ENCODE results near the gene SETDB2. TPM values are rescaled to one million over a fixed set of nuclear protein-coding genes. Genes with fewer than 3 reads are reported as not detected.

Gene SETDB2
- total and polyA plus RNA-seq, 2 donors (not counting 3 experiments of a cell fraction or from before 2014, with no cell fraction given) = 1.5 to 5.6 TPM

- ChIA-PET POLR2A (no interaction called here), CTCF (no interaction called here)
- Histone ChIP-seq H3K9ac (replicated peaks; ENCODE audit: extremely low read depth, insufficient read depth, low read length) (no peak overlapping the region), H3K36me3 (ENCODE audit: control insufficient read depth in 2 of 2, extremely low read depth in 1 of 2, insufficient read depth in 2 of 2, low read length in 2 of 2) (no peaks in the 10 kb centered on the region), H4K20me1 (replicated peaks; ENCODE audit: control insufficient read depth, extremely low read depth, insufficient read depth, low read length) (peaks cover 3% of the 10 kb centered on the region), H3K79me2 (ENCODE audit: control insufficient read depth, insufficient read depth, low read length) (no peaks in the 10 kb centered on the region), H3K4me3 (replicated peaks in 1 of 3; ENCODE audit: insufficient read depth in 1 of 3, low read depth in 1 of 3, low read length in 3 of 3) (no peak overlapping the region), H3K4me2 (ENCODE audit: insufficient read depth, low read length) (no peak overlapping the region), H3K9me1 (replicated peaks; ENCODE audit: control insufficient read depth, extremely low read depth, insufficient read depth, low read length) (no peaks in the 10 kb centered on the region), H3K27me3 (ENCODE audit: control insufficient read depth in 2 of 2, insufficient read depth in 2 of 2, low read length in 2 of 2) (peaks cover 0 to 2% of the 10 kb centered on the region in 2 experiments), H3K27ac (ENCODE audit: insufficient read depth, low read depth, low read length) (no peak overlapping the region), H2AFZ (ENCODE audit: low read depth, low read length) (no peak overlapping the region), H3K4me1 (ENCODE audit: control insufficient read depth, extremely low read depth, insufficient read depth, low read length) (peaks cover 6% of the 10 kb centered on the region), H3K9me3 (replicated peaks; ENCODE audit: control insufficient read depth, insufficient read depth, low read length) (no peaks in the 10 kb centered on the region)
- DNase-seq (ENCODE audit: low read depth, low spot score) (no peak), FAIRE-seq (no peak)
- BruUV-seq (replicated peaks) = no TSS peak
- dilution Hi-C loops (cut with MboI; ENCODE audit: extremely low pct_ligation_motif_present, low sequenced_read_pairs) = no loop called here
- intact Hi-C loops (cut with micrococcal nuclease) = no loop called here
- TF ChIP-seq FOS (IDR thresholded peaks at IDR 0.05; ENCODE audit: borderline replicate concordance, insufficient read depth, low read length) (no peak), POLR2A (IDR thresholded peaks at IDR 0.05; ENCODE audit: low read depth, low read length) (no peak), JUN (IDR thresholded peaks at IDR 0.05; ENCODE audit: borderline replicate concordance, insufficient read depth, insufficient read length, low read depth) (no peak)
- TF ChIP-seq, protein P1, sequence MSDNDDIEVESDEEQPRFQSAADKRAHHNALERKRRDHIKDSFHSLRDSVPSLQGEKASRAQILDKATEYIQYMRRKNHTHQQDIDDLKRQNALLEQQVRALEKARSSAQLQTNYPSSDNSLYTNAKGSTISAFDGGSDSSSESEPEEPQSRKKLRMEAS (IDR thresholded peaks at IDR 0.05; ENCODE audit: insufficient read depth, insufficient read length) = no peak
Observed at GRCh38 chr13:49452725-49453457, 8.8 kb downstream of the SETDB2 start.

- ChIA-PET CTCF (no interaction called here), POLR2A (no interaction called here)
- dilution Hi-C loops (cut with MboI; ENCODE audit: extremely low pct_ligation_motif_present, low sequenced_read_pairs) (no loop called here), intact Hi-C loops (cut with micrococcal nuclease) (no loop called here)
- no peak for DNase-seq (ENCODE audit: low read depth, low spot score)
- TF ChIP-seq, protein P1 (IDR thresholded peaks at IDR 0.05; ENCODE audit: insufficient read depth, insufficient read length) = no peak
- no peak for TF ChIP-seq GATA2 (IDR thresholded peaks at IDR 0.05; ENCODE audit: insufficient read depth, insufficient read length, low read depth, low read length)
- TF ChIP-seq MYC (IDR thresholded peaks at IDR 0.05; ENCODE audit: low read depth, low read length) = no peak
- TF ChIP-seq POLR2AphosphoS5 (IDR thresholded peaks at IDR 0.05; ENCODE audit: insufficient read depth, low read depth, low read length) = no peak
- no peak for TF ChIP-seq EZH2 (IDR thresholded peaks at IDR 0.05; ENCODE audit: borderline replicate concordance, low read depth, low read length, severe bottlenecking)
- no peak for TF ChIP-seq FOS (IDR thresholded peaks at IDR 0.05; ENCODE audit: borderline replicate concordance, insufficient read depth, low read length)
- TF ChIP-seq JUN (IDR thresholded peaks at IDR 0.05; ENCODE audit: borderline replicate concordance, insufficient read depth, insufficient read length, low read depth) = no peak
- TF ChIP-seq POLR2A (IDR thresholded peaks at IDR 0.05; ENCODE audit: low read depth, low read length) = no peak
- no peak for TF ChIP-seq CTCF (IDR thresholded peaks at IDR 0.05; ENCODE audit: extremely low read depth in 1 of 2, insufficient read depth in 1 of 2, low read depth in 1 of 2, low read length in 2 of 2)
- no peak overlapping the region for H3K4me3 ChIP-seq (replicated peaks in 1 of 3; ENCODE audit: insufficient read depth in 1 of 3, low read depth in 1 of 3, low read length in 3 of 3)
- H2AFZ ChIP-seq (ENCODE audit: low read depth, low read length) = no peak overlapping the region
- no peaks in the 10 kb centered on the region for H3K36me3 ChIP-seq (ENCODE audit: control insufficient read depth in 2 of 2, extremely low read depth in 1 of 2, insufficient read depth in 2 of 2, low read length in 2 of 2)
- no peak for FAIRE-seq
- no peak overlapping the region for H3K27ac ChIP-seq (ENCODE audit: insufficient read depth, low read depth, low read length)
- peaks cover 1 to 2% of the 10 kb centered on the region in 2 experiments for H3K27me3 ChIP-seq (ENCODE audit: control insufficient read depth in 2 of 2, insufficient read depth in 2 of 2, low read length in 2 of 2)
- no peak overlapping the region for H3K9ac ChIP-seq (replicated peaks; ENCODE audit: extremely low read depth, insufficient read depth, low read length)
- H4K20me1 ChIP-seq (replicated peaks; ENCODE audit: control insufficient read depth, extremely low read depth, insufficient read depth, low read length) = peaks cover 3% of the 10 kb centered on the region
- H3K9me3 ChIP-seq (replicated peaks; ENCODE audit: control insufficient read depth, insufficient read depth, low read length) = no peaks in the 10 kb centered on the region
- H3K79me2 ChIP-seq (ENCODE audit: control insufficient read depth, insufficient read depth, low read length) = no peaks in the 10 kb centered on the region
- no peaks in the 10 kb centered on the region for H3K9me1 ChIP-seq (replicated peaks; ENCODE audit: control insufficient read depth, extremely low read depth, insufficient read depth, low read length)
- H3K4me1 ChIP-seq (ENCODE audit: control insufficient read depth, extremely low read depth, insufficient read depth, low read length) = peaks cover 6% of the 10 kb centered on the region
- BruUV-seq (replicated peaks) = no TSS peak
- H3K4me2 ChIP-seq (ENCODE audit: insufficient read depth, low read length) = no peak overlapping the region
Observed at GRCh38 chr13:49453465-49453864, 9.4 kb downstream of the SETDB2 start.
